ENCODE data around the gene GLYR1. TPM values are rescaled to one million over a fixed set of nuclear protein-coding genes. Genes with fewer than 3 reads are reported as not detected.
"Not testable (repeated sequence)": the region's sequence is repeated elsewhere in the genome, so short reads cannot be mapped to it uniquely, and the experiment has no call there.

Gene GLYR1
- total RNA-seq, 1 donor from 2014 or later, result 53.0 TPM

- Histone ChIP-seq H3K79me2 (ENCODE audit: low read depth) (no peaks in the 10 kb centered on the region), H3K27me3 (no peaks in the 10 kb centered on the region), H3K4me3 (no peak within 1 kb of the TSS), H3K9ac (no peak within 1 kb of the TSS), H3K4me2 (peak within 1 kb of the TSS; percentile 45), H3F3A (ENCODE audit: low read depth) (peaks cover 11% of the 10 kb centered on the region), H3K27ac (no peak within 1 kb of the TSS), H3K36me3 (no peaks in the 10 kb centered on the region), H2AFZ (replicated peaks) (peak within 1 kb of the TSS; percentile 0), H3K9me3 (ENCODE audit: low read depth) (no peaks in the 10 kb centered on the region), H3K4me1 (peaks cover 11% of the 10 kb centered on the region), H4K20me1 (ENCODE audit: low read depth) (no peaks in the 10 kb centered on the region)
- TF ChIP-seq EZH2 (IDR thresholded peaks at IDR 0.05) (no peak), EZH2phosphoT487 (IDR thresholded peaks at IDR 0.05) (no peak), CTCF (IDR thresholded peaks at IDR 0.05) (no peak)
- peak within 1 kb of the TSS; percentile 30 for H3K4me3 Mint-ChIP-seq
- no peaks in the 10 kb centered on the region for H3K9me3 Mint-ChIP-seq
- no peak for DNase-seq (ENCODE audit: low spot score)
- H3K4me1 Mint-ChIP-seq, result peaks cover 17% of the 10 kb centered on the region
- H3K36me3 Mint-ChIP-seq, result no peaks in the 10 kb centered on the region
- peak within 1 kb of the TSS; percentile 85 for H3K27ac Mint-ChIP-seq
- H3K27me3 Mint-ChIP-seq (ENCODE audit: insufficient read depth, low read depth), result peaks cover 2% of the 10 kb centered on the region
Measured at GRCh38 chr16:4787627-4788482, 59.2 kb downstream of the GLYR1 start, which contains the start of gene SEPTIN12. TSS of gene SEPTIN12 (minus strand) at chr16:4788345. CDS start at chr16:4787645, 700 bp downstream.

DNA sequence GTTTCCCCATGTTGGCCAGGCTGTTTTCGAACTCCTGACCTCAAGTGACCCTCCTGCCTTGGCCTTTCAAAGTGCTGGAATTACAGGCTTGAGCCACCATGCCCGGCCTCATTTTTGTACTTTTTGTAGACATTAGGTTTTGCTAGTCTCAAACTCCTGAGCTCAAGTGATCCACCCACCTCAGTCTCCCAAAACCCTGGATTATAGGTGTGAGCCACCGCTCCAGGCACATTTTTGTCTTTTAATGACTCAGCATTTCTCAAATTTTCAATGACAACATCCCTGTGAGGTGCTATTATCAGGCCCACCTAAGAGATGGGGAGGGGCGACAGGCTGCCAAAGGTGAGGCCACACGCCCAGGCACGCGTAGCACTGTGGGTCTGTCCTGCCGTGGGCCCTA lies 60.0 kb downstream of the GLYR1 start:
- no peaks in the 10 kb centered on the region for H3K9me3 ChIP-seq (ENCODE audit: low read depth)
- H3K4me1 ChIP-seq, result peaks cover 11% of the 10 kb centered on the region
- no peak for DNase-seq (ENCODE audit: low spot score)
- H3K79me2 ChIP-seq (ENCODE audit: low read depth), result no peaks in the 10 kb centered on the region
- Mint-ChIP-seq H3K9me3 (no peaks in the 10 kb centered on the region), H3K27me3 (ENCODE audit: insufficient read depth, low read depth) (peaks cover 2% of the 10 kb centered on the region), H3K36me3 (no peaks in the 10 kb centered on the region), H3K4me3 (no peak overlapping the region), H3K4me1 (peaks cover 17% of the 10 kb centered on the region), H3K27ac (no peak overlapping the region)
- H3K9ac ChIP-seq, result no peak overlapping the region
- H3K27me3 ChIP-seq, result no peaks in the 10 kb centered on the region
- no peak overlapping the region for H3K4me3 ChIP-seq
- H2AFZ ChIP-seq (replicated peaks), result no peak overlapping the region
- no peak overlapping the region for H3K27ac ChIP-seq
- TF ChIP-seq CTCF (IDR thresholded peaks at IDR 0.05) (no peak), EZH2phosphoT487 (IDR thresholded peaks at IDR 0.05) (no peak), EZH2 (IDR thresholded peaks at IDR 0.05) (no peak)
- no peak overlapping the region for H3K4me2 ChIP-seq
- H3K36me3 ChIP-seq, result no peaks in the 10 kb centered on the region
- no peaks in the 10 kb centered on the region for H4K20me1 ChIP-seq (ENCODE audit: low read depth)
- peaks cover 11% of the 10 kb centered on the region for H3F3A ChIP-seq (ENCODE audit: low read depth)

- Histone ChIP-seq H3K9me3 (ENCODE audit: low read depth) (no peaks in the 10 kb centered on the region), H3K79me2 (ENCODE audit: low read depth) (no peaks in the 10 kb centered on the region), H3K36me3 (no peaks in the 10 kb centered on the region), H3K4me1 (peaks cover 11% of the 10 kb centered on the region), H4K20me1 (ENCODE audit: low read depth) (no peaks in the 10 kb centered on the region), H3K4me3 (no peak overlapping the region), H3K9ac (no peak overlapping the region), H2AFZ (replicated peaks) (no peak overlapping the region), H3K27me3 (no peaks in the 10 kb centered on the region), H3K27ac (no peak overlapping the region), H3F3A (ENCODE audit: low read depth) (peaks cover 11% of the 10 kb centered on the region), H3K4me2 (no peak overlapping the region)
- Mint-ChIP-seq H3K27ac (no peak overlapping the region), H3K4me1 (peaks cover 17% of the 10 kb centered on the region), H3K27me3 (ENCODE audit: insufficient read depth, low read depth) (peaks cover 2% of the 10 kb centered on the region), H3K4me3 (no peak overlapping the region), H3K9me3 (no peaks in the 10 kb centered on the region), H3K36me3 (no peaks in the 10 kb centered on the region)
- no peak for TF ChIP-seq CTCF (IDR thresholded peaks at IDR 0.05)
- TF ChIP-seq EZH2 (IDR thresholded peaks at IDR 0.05), result no peak
- no peak for TF ChIP-seq EZH2phosphoT487 (IDR thresholded peaks at IDR 0.05)
- no peak for DNase-seq (ENCODE audit: low spot score)
Measured at GRCh38 chr16:4785758-4786433, 61.2 kb downstream of the GLYR1 start.

GRCh38 chr16:4784444-4784987 lies 62.6 kb downstream of the GLYR1 start:
- not testable (repeated sequence) for H3K9ac ChIP-seq; H3F3A ChIP-seq (ENCODE audit: low read depth); H3K4me3 ChIP-seq; H3K27me3 ChIP-seq; H4K20me1 ChIP-seq (ENCODE audit: low read depth); H3K27ac ChIP-seq; H3K4me2 ChIP-seq; H2AFZ ChIP-seq (replicated peaks); H3K9me3 ChIP-seq (ENCODE audit: low read depth); DNase-seq (ENCODE audit: low spot score); H3K36me3 ChIP-seq; H3K36me3 Mint-ChIP-seq; H3K27me3 Mint-ChIP-seq (ENCODE audit: insufficient read depth, low read depth); H3K79me2 ChIP-seq (ENCODE audit: low read depth); H3K9me3 Mint-ChIP-seq
- peak overlapping the region; percentile 37 for H3K27ac Mint-ChIP-seq
- H3K4me1 ChIP-seq, result peaks cover 11% of the 10 kb centered on the region
- H3K4me1 Mint-ChIP-seq, result peaks cover 17% of the 10 kb centered on the region
- peak overlapping the region; percentile 58 for H3K4me3 Mint-ChIP-seq
